Measurements from ENCODE around the gene TMEM203.

The TMEM203 gene

DNA sequence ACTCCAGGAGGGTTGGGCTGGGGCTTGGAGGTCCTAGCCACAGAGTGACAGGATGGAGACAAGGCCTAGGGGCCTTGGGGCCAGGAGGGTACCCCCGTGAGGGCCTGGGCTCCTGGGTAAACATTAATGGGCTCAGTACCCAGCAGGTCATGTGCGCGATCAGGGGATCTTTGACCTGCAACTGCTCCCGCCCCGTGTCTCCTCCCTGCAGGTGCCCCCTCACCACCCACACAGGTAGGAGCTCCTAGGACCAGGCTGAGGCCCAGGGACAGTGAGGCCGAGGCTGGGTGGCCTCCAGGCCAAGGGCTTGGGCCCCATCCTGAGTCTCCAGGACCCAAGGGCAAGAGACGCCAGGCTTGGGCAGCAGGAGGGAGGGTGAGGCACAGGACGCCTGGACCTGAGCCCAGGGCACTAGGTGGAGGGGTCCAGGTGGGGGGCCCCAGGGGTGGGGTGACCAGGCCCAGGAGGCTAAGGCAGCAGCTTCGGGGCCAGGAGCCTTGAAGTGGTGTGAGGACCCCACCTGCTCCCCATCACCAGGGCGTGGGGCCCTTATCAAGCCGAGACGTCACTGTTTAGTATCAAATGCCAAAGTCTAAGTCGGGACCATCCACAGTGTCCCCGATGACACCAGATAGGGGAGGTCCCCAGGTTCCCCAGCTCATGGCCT, 25.4 kb upstream of the TMEM203 start, which contains the start of gene SLC34A3:
Gene SLC34A3, plus strand, starts transcription at position 197 of the 667 bp plus-strand sequence. CDS start 802 bp downstream, outside the sequence.
- no peak for DNase-seq (ENCODE audit: low read depth in 2 of 2)

DNA sequence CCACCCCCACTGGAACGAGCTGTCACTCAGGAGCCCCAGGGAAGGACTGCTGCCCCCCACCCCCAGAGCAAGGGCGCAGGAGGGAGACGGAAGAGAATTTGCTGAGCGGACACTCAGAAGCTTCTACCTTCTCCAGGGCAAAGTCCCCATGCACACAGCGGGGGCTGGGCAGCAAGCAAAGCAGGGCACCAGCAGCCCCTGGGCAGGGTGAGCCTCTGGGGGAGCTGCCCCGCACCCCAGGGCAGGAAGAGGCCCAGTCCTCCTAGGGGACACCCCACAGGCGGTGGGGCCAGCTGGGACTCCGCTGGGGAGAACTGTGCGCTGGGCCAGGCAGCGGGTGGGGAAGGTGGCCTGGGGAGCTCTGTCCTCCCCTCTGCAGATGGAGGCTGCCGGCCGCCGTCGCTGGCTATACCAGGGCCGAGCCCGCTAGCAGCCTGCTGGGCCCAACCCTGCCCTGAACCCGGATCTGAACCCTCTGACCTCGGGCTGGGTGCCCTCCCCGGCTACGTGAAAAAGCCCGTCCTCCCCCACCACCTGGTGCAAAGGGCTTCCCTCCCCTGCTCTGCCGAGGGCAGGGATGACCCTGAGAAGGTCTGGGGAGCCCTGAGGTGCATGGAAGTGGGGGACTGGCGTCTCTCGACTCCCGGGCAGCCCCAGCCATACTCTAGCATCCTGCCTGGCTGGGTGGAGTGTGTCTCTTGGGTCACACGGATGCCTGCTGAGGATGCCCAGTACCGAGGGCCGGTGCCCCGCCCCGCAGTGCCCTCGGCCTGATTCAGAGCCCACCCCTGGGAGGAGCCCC, 24.7 kb upstream of the TMEM203 start:
- no peak for DNase-seq (ENCODE audit: low read depth in 2 of 2)

DNA sequence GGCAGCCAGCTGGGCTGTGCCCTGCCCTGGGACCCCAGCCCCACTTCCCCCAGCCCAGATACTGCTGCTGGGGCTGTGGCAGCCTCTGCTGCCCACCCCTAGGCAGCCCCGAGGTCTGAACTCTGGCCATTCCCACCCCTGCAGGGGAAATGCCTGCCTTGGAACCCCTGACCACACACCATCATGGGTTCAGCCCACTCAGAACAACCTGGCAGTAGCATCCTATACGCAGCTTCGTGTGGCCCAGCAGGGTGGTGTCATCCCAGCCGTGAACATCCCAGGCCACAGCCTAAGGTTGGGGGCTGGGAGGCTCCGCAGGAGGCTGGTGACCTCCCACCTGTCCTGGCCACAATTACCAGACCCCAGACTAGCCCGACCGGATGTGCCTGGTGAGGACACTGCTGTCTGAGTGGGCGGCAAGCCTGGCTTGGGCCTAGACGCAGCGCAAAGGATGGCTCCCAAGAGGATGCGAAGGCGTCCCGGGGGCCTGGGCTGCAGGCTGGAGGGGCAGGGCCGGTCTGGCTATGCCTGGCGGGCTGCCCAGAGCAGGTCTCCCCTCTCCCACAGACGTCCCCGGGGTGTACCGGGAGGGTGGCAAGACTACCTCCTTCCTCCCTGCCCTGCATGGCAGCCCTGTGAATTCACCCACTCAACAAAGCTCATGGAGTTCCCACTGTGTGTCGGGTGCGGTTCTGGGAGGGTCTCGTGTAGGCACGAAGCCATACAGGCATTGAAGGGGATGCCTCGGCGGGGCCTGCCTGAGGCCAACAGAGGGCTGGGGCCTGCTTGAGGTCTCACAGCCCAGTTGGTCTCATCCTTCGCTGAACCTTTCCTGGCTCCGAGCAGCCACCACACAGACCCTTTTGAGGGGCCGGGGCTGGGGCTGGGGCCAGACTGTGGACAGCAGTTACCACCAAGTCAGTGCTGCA, 23.8 kb upstream of the TMEM203 start:
- DNase-seq (ENCODE audit: low read depth in 2 of 2): no peak

DNA sequence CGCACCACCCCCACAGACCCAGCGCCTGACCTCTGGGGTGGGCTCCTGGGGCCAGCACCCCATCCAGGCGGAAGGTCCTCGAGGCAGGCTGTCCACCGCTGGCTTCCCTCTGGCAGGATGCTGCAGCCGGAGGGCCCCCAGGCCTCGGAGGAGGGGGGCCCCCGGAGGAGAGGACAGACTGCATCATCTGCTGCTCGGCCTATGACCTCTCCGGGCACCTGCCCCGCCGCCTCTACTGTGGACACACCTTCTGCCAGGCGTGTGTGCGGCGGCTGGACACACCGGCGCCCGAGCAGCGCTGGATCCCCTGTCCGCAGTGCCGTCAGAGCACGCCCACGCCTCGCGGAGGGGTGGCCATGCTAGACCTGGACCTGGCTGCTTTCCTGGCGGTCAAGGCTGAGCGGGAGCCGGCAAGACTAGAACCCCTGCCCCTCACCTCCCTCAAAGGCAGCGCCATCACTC, 23.1 kb upstream of the TMEM203 start:
- DNase-seq (ENCODE audit: low read depth in 2 of 2): no peak

DNA sequence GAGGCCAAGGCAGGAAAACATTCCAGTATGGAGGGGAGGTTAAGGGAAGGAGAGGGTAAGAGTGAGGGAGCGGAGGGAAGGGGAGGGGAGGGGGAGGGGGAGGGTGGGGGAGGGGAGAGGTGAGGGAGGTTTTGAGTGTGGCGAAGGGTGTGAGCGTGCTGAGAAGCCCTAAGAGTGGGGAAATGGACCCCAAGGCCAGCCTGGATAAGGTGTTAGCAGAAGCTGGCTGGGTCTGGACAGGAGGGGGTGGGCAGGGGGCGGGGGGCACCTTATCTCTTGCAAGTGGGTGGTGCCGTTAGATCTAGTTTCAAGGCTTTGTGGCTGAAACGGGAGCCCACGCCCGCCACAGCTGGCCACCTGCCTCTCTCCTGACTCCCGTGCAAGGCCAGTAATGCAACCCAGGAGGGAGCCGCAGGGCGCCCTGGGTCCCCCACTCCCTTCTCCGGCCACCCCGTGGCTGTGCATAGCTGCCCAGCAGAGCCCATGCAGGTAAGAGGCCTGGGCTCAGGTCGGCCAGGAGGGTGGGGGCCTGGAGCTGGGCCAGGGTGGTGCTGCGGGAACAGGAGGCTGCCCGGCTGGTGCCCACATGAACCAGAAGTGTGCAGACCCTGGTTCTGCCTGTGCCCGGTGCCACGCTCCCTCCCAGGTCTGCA, 22.5 kb upstream of the TMEM203 start:
- DNase-seq (ENCODE audit: low read depth in 2 of 2): no peak

DNA sequence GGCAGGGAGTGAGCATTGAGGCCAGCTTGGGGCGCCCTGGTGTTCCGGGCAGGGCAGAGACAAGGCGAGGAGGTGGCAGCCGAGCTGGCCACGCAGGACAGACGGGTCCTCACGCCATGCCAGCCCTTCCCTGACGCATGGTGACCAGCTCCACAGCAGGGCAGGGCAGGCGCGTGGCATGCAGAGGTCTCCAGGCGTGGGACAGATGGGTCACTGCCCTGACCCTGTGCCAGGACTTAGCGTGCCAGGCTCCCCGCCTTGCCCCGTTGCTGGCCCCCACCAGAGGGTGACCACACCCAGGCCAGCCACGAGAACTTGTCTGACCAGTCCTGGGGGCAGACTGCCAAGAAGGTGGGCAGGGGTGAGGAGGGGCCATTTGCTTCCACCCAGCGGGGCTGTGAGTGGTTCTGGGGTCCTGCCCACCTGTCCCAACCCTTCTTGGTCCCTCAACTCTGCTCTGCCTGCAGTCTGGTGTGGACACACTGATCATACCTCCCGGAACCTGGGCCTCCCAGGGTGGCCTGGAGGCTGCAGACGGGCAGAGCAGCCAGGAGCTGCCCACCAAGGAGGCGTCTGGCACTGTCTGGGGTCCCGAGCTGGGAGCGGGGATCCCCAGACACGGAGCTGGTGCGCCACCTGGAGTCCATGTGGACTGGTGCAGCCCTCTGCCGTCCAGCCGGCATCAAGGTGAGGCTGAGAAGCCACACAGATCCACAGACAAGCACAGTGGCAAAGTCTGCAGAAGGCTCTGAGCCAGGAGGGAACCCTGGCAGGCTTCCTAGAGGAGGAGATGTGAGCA, 21.8 kb upstream of the TMEM203 start, which contains the start of gene RNF224:
Gene RNF224, plus strand, starts transcription at position 449 of the 799 bp plus-strand sequence. CDS start 834 bp downstream, outside the sequence.
- DNase-seq (ENCODE audit: low read depth in 2 of 2): peak; percentile 73 to 74

DNA sequence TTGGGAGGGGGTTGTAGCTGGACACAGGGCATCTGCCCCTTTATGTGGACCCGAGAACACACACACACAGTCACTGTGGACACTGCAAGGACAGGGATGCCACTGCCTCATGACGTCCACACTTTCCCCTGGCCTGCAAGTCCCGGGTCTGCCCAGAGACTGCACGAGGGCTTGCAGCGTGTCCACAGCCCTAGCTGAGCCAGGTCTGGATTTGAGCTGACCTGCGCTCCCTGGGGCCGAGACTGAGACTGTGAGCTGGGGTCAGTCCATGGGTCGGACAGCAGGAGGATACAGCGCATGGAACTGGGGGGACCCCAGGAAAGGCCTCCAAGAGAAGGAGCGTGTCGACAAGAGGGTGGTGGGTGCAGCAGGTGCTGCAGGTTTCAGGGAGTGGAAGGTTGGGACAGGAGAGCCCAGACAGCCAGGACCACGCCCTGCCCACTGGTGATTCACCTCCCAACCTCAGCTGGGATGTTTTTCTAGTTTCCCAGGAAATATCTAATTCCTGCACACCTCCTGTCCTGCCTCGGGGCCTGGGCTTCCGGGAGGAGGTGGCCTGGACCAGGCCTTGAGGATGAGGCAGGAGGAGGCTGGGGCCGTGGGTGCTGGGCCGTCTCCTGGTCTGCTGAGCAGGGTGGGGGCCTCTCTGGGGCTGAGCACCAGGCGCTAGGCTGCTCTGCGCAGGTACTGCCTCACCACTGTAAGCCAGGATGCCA, 21.0 kb upstream of the TMEM203 start:
- no peak for DNase-seq (ENCODE audit: low read depth in 2 of 2)

DNA sequence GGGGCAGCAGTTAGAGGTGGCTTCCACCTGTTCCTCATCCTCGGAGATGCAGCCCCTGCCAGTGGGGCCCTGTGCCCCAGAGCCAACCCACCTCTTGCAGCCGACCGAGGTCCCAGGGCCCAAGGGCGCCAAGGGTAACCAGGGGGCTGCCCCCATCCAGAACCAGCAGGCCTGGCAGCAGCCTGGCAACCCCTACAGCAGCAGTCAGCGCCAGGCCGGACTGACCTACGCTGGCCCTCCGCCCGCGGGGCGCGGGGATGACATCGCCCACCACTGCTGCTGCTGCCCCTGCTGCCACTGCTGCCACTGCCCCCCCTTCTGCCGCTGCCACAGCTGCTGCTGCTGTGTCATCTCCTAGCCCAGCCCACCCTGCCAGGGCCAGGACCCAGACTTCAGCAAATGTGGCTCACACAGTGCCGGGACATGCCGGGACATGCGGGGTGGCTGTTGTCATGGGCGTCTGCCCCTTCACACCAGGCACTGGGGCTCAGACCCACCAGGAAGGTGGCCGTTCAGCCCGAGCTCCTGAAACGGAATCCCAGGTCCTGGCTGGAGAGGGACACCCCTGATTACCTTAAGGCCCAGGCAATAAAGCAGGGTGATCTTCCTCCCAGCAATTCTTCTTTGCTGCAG, 20.4 kb upstream of the TMEM203 start:
- DNase-seq (ENCODE audit: low read depth in 2 of 2): no peak

DNA sequence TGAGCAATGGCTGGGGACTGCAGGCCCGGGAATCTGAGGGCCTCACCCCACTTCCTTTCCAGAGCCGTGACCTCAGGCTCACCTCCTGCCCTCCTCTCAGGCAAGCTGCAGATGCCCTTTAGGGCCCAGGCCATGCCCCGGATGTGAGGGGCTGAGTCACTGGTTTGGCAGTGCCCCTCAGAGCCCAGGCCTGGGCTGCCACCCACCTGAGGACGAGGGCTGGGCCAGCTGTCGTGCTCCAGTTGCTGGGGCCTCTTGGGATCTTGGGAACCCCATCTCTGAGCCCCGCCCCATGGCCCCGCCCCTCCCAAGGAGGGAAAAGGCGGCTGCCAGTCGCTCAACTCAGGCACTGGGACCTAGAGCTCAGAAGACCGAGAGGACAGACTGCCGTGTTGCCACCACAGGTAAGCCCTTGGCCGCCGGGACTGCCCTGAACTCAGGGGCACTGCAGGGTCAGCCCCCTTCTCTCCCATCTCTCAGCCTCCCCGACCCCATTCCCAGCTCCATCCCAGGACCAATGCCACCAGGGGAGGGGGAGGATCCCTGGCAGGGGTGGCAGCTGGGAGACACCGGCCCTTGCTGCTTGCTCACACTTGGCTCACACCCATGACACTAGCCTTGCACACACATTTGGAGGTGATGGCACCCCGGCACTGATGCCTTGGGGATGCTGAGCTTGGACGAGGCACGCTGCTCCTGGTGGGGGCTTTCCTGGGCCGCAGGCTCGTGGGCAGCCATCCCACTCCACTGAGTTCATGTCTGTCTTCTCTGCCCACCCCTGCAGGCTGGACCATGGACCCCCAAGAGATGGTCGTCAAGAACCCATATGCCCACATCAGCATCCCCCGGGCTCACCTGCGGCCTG, 19.6 kb upstream of the TMEM203 start, which contains the start of gene CYSRT1:
Gene CYSRT1, plus strand, starts transcription at position 345 of the 865 bp plus-strand sequence. Its CDS starts 448 bp downstream, at position 793.
- DNase-seq (ENCODE audit: low read depth in 2 of 2): no peak

DNA sequence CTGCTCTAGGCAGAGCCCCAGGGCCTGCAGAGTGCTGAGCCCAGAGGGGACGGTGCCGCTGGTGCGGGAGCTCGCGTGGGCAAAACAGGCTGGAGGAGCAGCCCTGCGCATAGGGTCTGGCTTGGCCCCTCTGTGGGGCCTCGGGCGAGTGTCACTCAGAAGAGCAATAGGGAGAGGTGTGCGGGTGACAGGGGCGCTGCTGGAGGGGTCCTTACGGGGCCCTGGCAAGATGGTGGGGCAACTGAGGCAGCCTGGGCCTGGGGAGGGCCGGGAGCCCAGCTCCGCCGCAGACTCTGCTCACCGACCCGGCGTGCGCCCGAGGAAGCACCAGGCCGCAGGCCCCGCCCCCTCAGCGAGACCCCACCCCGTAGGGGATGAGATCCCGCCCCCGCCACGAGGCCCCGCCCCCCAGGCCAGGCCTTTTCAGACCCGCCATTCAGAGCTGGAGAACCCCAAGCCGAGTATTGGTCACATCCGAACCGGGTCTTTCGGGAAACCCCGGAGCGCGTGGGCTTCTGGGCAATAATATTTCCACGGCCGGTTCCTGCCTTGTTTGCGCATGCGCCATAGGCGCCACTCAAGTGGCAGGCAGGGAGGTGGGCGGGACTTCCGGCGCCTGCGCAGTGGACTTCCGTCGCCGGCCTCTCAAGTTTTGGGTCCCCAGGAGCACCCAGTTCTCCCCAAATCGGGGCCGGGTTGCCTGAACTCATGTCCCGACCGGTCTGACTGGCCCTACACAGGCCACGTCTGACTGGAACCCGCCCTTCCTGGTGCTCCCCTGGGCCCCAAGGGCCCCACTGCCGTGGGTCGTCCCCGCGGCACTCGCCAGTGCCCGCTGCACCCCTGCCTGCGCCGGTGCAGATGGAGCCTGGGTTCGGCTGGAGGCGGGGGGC, 17.9 kb upstream of the TMEM203 start:
- DNase-seq (ENCODE audit: low read depth in 2 of 2): peak; percentile 92 to 96

DNA sequence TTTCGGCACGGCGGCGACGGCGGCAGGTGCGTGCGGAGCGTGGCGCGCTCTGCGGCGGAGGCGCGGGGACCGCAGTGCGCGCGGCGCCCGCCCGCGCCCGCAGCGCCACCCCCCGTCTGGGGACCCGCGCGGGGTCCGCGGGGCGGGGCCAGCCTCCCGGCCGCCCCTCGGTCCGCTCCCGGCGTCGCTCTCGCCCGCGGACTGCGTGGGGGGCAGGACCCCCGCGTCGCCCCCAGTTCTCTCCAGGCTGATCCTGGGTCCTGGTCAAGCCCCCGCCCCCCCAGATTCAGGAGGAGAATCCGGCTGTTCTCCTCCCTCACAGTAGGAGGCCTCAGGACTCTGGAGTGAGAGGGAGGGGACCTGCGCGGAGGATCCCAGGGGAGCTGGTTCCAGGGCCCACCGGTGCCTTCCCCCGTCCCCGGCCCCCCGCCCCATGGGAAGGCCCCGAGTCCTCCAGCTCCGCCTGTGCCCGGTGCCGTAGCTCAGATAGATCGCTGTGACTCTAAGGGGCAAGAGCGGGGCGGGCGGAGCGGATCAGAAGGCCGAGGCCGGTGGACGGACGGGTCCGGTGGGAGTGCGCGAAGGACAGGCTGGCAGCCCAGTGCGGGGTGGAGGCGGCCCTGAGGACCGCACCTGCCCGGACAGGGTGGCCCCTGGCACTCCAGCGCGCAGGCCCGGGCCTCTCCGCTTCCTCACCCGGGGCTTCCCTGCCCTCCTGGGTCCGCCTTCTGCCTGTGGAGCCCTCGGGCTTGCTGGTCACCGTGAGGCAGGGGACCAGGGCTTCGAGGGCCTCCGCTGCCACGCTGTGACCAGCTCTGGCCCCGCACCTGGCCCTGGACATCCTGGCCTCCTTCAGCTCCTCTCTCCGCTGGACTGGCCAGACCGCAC, 17.0 kb upstream of the TMEM203 start, which contains the start of gene RNF208:
Gene RNF208, minus strand, starts transcription at position 51 of the 888 bp plus-strand sequence. CDS start 1,028 bp downstream, outside the sequence.
- DNase-seq (ENCODE audit: low read depth in 2 of 2): no peak

DNA sequence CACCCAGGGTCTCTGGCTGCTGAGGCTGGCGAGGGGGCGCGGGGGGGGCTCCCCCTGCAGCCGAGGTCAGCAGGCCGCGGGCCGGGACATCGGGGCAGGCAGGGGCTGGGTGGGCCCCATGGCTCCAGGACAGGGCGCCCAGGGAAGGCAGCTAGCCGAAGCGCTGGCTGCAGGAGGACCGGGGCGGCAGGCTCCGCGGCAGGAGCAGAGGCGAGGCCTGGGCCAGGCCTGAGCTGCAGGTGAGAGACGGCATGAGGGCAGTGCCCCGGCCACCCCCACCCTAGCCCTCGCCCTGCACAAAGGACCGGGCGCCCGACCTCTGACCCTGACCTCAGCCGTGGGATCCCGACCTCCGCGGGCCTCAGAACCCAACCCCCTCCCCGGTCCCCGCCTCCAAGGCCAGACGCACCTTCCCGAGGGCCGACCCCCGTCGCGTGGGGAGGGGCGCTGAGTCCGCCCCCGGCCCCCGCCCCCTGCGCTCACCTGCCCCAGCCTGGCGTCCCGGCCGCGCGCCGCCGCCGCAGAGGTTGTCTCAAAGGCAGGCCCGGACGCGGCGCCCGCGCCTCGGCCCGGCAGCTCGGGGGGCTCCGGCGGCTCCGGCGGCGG, 16.2 kb upstream of the TMEM203 start:
- no peak for DNase-seq (ENCODE audit: low read depth in 2 of 2)

DNA sequence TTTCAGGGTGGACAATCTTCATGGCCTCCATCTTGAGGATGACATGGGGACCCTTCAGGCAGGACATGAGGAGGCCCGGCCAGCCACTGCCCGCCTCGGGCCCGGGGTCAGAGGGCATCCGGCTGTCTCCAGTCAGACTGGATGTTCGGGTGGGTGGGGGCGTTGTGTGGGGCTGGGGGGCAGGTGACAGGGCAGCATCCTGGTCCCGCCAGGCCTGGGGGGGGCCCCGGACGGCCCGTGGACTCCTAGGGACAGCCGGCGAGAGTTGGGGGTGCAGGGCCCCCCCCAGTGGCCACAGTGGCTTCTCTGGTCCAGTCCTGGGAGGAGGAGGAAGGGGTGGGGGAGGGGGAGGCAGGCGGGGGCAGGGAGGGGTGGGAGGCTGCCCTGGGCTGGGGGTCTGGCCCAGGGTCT, 15.7 kb upstream of the TMEM203 start:
- DNase-seq (ENCODE audit: low read depth in 2 of 2): no peak

DNA sequence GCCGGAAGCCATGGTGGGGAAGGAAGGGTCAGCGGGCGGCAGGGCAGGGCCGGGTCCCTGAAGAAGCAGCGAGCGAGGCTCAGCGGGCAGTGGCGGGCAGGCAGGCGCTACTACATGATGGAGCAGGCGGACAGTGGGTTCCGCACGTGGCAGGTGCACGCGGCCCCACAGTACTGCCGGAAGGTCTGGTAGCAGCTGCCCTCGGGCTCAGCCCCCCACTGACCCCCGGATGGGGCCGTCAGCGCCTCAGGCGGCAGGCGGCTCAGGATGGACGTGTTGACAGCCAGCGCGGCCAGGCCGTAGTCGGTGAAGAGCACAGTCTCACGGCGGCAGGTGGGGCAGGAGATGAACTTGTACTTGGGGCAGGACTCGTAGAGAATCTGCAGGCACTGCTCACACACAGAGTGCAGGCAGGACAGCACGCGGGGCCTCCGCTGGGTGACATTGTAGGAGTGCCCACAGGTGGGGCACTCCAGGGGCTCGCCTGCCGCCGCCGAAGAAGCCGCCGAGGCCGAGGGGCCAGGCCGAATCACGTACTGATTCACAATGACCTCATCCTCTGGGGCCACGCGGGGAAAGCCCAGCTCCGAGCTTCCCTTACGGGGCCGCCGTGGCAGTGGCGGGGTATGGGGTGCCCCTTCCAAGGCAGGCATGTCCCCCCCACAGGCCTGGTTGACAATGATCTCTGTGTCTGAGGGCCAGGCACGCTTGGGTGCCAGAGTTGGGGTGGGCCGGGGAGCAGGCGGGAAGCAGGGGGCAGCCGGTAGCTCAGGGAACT, 15.1 kb upstream of the TMEM203 start:
- DNase-seq (ENCODE audit: low read depth in 2 of 2): no peak
